ENCODE results near the gene CBX8. TPM values are rescaled to one million over a fixed set of nuclear protein-coding genes. Genes with fewer than 3 reads are reported as not detected.
A peak's percentile ranks its signal among the peaks of the same experiment; 100 is the strongest.

Gene CBX8
- total and polyA plus RNA-seq, 2 of the 13 experiments (the other 11 are each of a cell fraction or from before 2014, with no cell fraction given), result 0.34 to 12.6 TPM

GRCh38 chr17:79760197-79760906 is 36.5 kb downstream of the CBX8 start (continued):
- TF ChIP-seq ZBED4 (CRISPR knock-in tag; IDR thresholded peaks at IDR 0.05; ENCODE audit: borderline replicate concordance) (peak; percentile 75; the same call in 1 of the 2 replicates), KLF6 (CRISPR knock-in tag; IDR thresholded peaks at IDR 0.05) (peak; percentile 91; the same call in 1 of the 2 replicates), NR3C1 (CRISPR knock-in tag; IDR thresholded peaks at IDR 0.05) (no peak), RFXANK (CRISPR knock-in tag; IDR thresholded peaks at IDR 0.05) (no peak), ZNF207 (IDR thresholded peaks at IDR 0.05; ENCODE audit: borderline replicate concordance) (no peak), ZNF343 (CRISPR knock-in tag; IDR thresholded peaks at IDR 0.05) (peak; percentile 98), ZNF777 (CRISPR knock-in tag; IDR thresholded peaks at IDR 0.05) (peak; percentile 72), ZBTB3 (CRISPR knock-in tag; IDR thresholded peaks at IDR 0.05; ENCODE audit: borderline replicate concordance, low read depth) (peak; percentile 88), ZNF687 (CRISPR knock-in tag; IDR thresholded peaks at IDR 0.05) (peak; percentile 100), E2F5 (CRISPR knock-in tag; conservative IDR thresholded peaks at IDR 0.05) (no peak), ZNF468 (CRISPR knock-in tag; IDR thresholded peaks at IDR 0.05) (peak; percentile 92; the same call in 1 of the 2 replicates), ELF3 (CRISPR knock-in tag; IDR thresholded peaks at IDR 0.05) (peak; percentile 93), MBD4 (IDR thresholded peaks at IDR 0.05; ENCODE audit: borderline replicate concordance, low read length) (no peak)
- TF ChIP-seq, protein P1, sequence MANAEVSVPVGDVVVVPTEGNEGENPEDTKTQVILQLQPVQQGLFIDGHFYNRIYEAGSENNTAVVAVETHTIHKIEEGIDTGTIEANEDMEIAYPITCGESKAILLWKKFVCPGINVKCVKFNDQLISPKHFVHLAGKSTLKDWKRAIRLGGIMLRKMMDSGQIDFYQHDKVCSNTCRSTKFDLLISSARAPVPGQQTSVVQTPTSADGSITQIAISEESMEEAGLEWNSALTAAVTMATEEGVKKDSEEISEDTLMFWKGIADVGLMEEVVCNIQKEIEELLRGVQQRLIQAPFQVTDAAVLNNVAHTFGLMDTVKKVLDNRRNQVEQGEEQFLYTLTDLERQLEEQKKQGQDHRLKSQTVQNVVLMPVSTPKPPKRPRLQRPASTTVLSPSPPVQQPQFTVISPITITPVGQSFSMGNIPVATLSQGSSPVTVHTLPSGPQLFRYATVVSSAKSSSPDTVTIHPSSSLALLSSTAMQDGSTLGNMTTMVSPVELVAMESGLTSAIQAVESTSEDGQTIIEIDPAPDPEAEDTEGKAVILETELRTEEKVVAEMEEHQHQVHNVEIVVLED (CRISPR knock-in tag; IDR thresholded peaks at IDR 0.05; ENCODE audit: borderline replicate concordance), result peak; percentile 73
- TF ChIP-seq, protein P2, sequence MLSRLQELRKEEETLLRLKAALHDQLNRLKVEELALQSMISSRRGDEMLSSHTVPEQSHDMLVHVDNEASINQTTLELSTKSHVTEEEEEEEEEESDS (CRISPR knock-in tag; IDR thresholded peaks at IDR 0.05; ENCODE audit: borderline replicate concordance), result no peak
- TF ChIP-seq, protein P3, sequence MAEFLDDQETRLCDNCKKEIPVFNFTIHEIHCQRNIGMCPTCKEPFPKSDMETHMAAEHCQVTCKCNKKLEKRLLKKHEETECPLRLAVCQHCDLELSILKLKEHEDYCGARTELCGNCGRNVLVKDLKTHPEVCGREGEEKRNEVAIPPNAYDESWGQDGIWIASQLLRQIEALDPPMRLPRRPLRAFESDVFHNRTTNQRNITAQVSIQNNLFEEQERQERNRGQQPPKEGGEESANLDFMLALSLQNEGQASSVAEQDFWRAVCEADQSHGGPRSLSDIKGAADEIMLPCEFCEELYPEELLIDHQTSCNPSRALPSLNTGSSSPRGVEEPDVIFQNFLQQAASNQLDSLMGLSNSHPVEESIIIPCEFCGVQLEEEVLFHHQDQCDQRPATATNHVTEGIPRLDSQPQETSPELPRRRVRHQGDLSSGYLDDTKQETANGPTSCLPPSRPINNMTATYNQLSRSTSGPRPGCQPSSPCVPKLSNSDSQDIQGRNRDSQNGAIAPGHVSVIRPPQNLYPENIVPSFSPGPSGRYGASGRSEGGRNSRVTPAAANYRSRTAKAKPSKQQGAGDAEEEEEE (CRISPR knock-in tag; IDR thresholded peaks at IDR 0.05; ENCODE audit: borderline replicate concordance), result peak; percentile 91

All from HepG2 (cell line).